ENCODE measurements around the gene GPS1. TPM values are rescaled to one million over a fixed set of nuclear protein-coding genes. Genes with fewer than 3 reads are reported as not detected.

The GPS1 gene
- total and polyA plus RNA-seq, 2 donors (not counting 1 experiment from before 2014, with no cell fraction given) = 80.5 to 124 TPM

- Histone ChIP-seq H3K9ac (ENCODE audit: low read length) (no peak overlapping the region), H4K20me1 (ENCODE audit: control insufficient read depth, insufficient read depth, low read length, poor library complexity, severe bottlenecking) (no peaks in the 10 kb centered on the region), H3K36me3 (replicated peaks in 1 of 2; ENCODE audit: control extremely low read depth in 1 of 2, control insufficient read depth in 1 of 2, extremely low read depth in 1 of 2, insufficient read depth in 2 of 2, low read length in 1 of 2) (peaks cover 0 to 65% of the 10 kb centered on the region in 2 experiments), H3K27ac (ENCODE audit: low read length in 2 of 2) (no peak overlapping the region), H3K27me3 (replicated peaks in 1 of 4; ENCODE audit: control extremely low read depth in 1 of 4, control insufficient read depth in 3 of 4, insufficient read depth in 4 of 4, low read length in 3 of 4) (no peaks in the 10 kb centered on the region), H3K4me2 (replicated peaks; ENCODE audit: low read depth, low read length, poor library complexity, severe bottlenecking) (no peak overlapping the region), H3K9me3 (ENCODE audit: control extremely low read depth in 1 of 3, control insufficient read depth in 2 of 3, insufficient read depth in 1 of 3, low read length in 2 of 3) (no peaks in the 10 kb centered on the region), H3K4me3 (ENCODE audit: control extremely low read depth in 1 of 5, extremely low read depth in 1 of 5, insufficient read depth in 1 of 5, low read depth in 2 of 5, low read length in 4 of 5) (no peak overlapping the region), H3K79me2 (ENCODE audit: control insufficient read depth, insufficient read depth, low read length) (no peaks in the 10 kb centered on the region), H3K4me1 (ENCODE audit: control insufficient read depth in 2 of 2, insufficient read depth in 2 of 2, low read length in 2 of 2) (no peaks in the 10 kb centered on the region), H2AFZ (ENCODE audit: insufficient read depth, low read depth, low read length, poor library complexity, severe bottlenecking) (no peak overlapping the region)
- CTCF ChIA-PET = no interaction called here
- H3K27ac Mint-ChIP-seq = no peak overlapping the region
- no peaks in the 10 kb centered on the region for H3K4me1 Mint-ChIP-seq
- no peak for DNase-seq
- ATAC-seq (ENCODE audit: low read depth) = no peak
- H3K27me3 Mint-ChIP-seq = no peaks in the 10 kb centered on the region
- H3K4me3 Mint-ChIP-seq = no peak overlapping the region
- H3K9me3 Mint-ChIP-seq (ENCODE audit: insufficient read depth) = no peaks in the 10 kb centered on the region
- TF ChIP-seq CTCF (IDR thresholded peaks at IDR 0.05) = no peak
- no peak for TF ChIP-seq EZH2 (IDR thresholded peaks at IDR 0.05; ENCODE audit: borderline replicate concordance, insufficient read depth, low read depth, low read length, poor library complexity, severe bottlenecking)
- POLR2A ChIA-PET = no interaction called here
- 94% methylated on average over 54 of the region's 55 CpGs for WGBS (ENCODE audit: insufficient coverage)
- intact Hi-C loops (cut with micrococcal nuclease) = no loop called here
These were observed 32.0 kb downstream of the GPS1 start for GRCh38 chr17:82083533-82084359.

- Histone ChIP-seq H3K4me3 (ENCODE audit: control extremely low read depth in 1 of 5, extremely low read depth in 1 of 5, insufficient read depth in 1 of 5, low read depth in 2 of 5, low read length in 4 of 5) (no peak overlapping the region), H3K27me3 (replicated peaks in 1 of 4; ENCODE audit: control extremely low read depth in 1 of 4, control insufficient read depth in 3 of 4, insufficient read depth in 4 of 4, low read length in 3 of 4) (no peaks in the 10 kb centered on the region), H2AFZ (ENCODE audit: insufficient read depth, low read depth, low read length, poor library complexity, severe bottlenecking) (no peak overlapping the region), H4K20me1 (ENCODE audit: control insufficient read depth, insufficient read depth, low read length, poor library complexity, severe bottlenecking) (no peaks in the 10 kb centered on the region), H3K9me3 (ENCODE audit: control extremely low read depth in 1 of 3, control insufficient read depth in 2 of 3, insufficient read depth in 1 of 3, low read length in 2 of 3) (no peaks in the 10 kb centered on the region), H3K9ac (ENCODE audit: low read length) (no peak overlapping the region), H3K4me2 (replicated peaks; ENCODE audit: low read depth, low read length, poor library complexity, severe bottlenecking) (no peak overlapping the region), H3K27ac (ENCODE audit: low read length in 2 of 2) (no peak overlapping the region), H3K36me3 (replicated peaks in 1 of 2; ENCODE audit: control extremely low read depth in 1 of 2, control insufficient read depth in 1 of 2, extremely low read depth in 1 of 2, insufficient read depth in 2 of 2, low read length in 1 of 2) (peaks cover 0 to 72% of the 10 kb centered on the region in 2 experiments), H3K4me1 (ENCODE audit: control insufficient read depth in 2 of 2, insufficient read depth in 2 of 2, low read length in 2 of 2) (no peaks in the 10 kb centered on the region), H3K79me2 (ENCODE audit: control insufficient read depth, insufficient read depth, low read length) (no peaks in the 10 kb centered on the region)
- TF ChIP-seq EZH2 (IDR thresholded peaks at IDR 0.05; ENCODE audit: borderline replicate concordance, insufficient read depth, low read depth, low read length, poor library complexity, severe bottlenecking) (no peak), CTCF (IDR thresholded peaks at IDR 0.05) (no peak)
- ATAC-seq (ENCODE audit: low read depth) (no peak), DNase-seq (no peak)
- intact Hi-C loops (cut with micrococcal nuclease) = no loop called here
- no peak overlapping the region for H3K4me3 Mint-ChIP-seq
- H3K27ac Mint-ChIP-seq = no peak overlapping the region
- H3K4me1 Mint-ChIP-seq = no peaks in the 10 kb centered on the region
- ChIA-PET POLR2A (no interaction called here), CTCF (no interaction called here)
- H3K9me3 Mint-ChIP-seq (ENCODE audit: insufficient read depth) = no peaks in the 10 kb centered on the region
- H3K27me3 Mint-ChIP-seq = no peaks in the 10 kb centered on the region
- 94% methylated on average over 30 of the region's 31 CpGs for WGBS (ENCODE audit: insufficient coverage)
These were observed 32.8 kb downstream of the GPS1 start for GRCh38 chr17:82084373-82085030.
